ENCODE measurements around the gene CCT4.
"Not testable (repeated sequence)": the region's sequence is repeated elsewhere in the genome, so short reads cannot be mapped to it uniquely, and the experiment has no call there.

The CCT4 gene

DNA sequence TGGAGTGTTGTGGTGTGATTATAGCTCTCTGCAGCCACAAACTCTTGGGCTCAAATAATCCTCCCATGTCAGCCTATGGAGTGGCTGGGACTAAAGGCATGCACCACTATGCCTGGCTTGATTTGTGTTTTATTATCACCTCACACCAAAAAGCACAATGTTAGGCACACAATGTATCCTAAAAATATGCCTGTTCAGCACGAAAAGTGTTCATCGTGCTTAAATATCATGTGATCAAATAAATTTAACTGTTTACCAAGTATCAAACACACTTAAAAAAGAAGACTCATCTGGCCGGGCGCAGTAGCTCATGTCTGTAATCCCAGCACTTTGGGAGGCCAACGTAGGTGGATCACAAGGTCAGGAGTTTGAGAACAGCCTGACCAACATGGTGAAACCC lies 5.6 kb downstream of the CCT4 start:
- DNase-seq = no peak
- intact Hi-C loops (cut with DNase I) = no loop called here

DNA sequence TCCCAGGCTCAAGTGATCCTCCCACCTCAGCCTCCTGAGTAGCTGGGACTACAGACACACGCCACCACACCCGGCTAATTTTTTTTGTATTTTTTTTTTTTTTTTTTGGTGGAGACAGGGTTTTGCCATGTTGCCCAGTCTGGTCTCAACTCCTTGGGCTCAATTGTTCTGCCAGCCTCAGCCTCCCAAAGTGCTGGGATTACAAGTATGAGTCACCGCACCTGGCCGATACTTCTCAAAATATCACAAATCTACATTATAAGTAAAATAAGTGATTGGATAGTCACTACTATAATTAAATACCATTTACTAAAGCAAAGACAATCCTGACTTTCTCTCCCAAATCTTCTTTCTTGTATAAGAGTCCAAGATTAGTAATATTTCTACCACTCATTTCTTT lies 9.1 kb downstream of the CCT4 start:
- intact Hi-C loops (cut with DNase I) = not testable (repeated sequence)

DNA sequence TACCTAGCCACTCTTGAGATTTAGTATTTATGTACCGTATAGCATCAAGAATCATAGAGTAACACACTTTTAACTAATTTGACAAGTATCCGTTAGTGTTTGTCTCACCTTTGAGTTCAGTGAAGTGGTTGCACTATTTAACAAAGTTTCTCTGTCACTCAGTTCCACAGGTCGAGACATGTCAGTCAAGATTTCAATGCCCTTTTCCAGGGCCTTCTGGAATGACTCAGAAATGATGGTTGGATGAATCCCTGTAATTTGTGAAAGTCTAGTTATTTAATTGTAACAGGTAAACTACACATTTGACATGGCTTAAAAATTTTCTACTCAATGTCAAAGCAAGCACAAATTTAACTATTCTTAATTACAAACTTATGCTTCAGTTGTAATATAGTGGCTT lies 9.7 kb downstream of the CCT4 start:
- intact Hi-C loops (cut with DNase I) = no loop called here
- DNase-seq = no peak

More for the DNA sequence above, 9.1 kb downstream of the CCT4 start:
- not testable (repeated sequence) for DNase-seq

GRCh38 chr2:61877571-61878245 lies 10.7 kb downstream of the CCT4 start:
- intact Hi-C loops (cut with DNase I) = no loop called here

GRCh38 chr2:61876400-61876799 lies 12.1 kb downstream of the CCT4 start:
- intact Hi-C loops (cut with DNase I) = no loop called here

More at GRCh38 chr2:61877571-61878245, 10.7 kb downstream of the CCT4 start:
- no peak for DNase-seq

GRCh38 chr2:61866482-61867089 lies 21.9 kb downstream of the CCT4 start:
- DNase-seq; intact Hi-C loops (cut with DNase I): not testable (repeated sequence)

More at GRCh38 chr2:61876400-61876799, 12.1 kb downstream of the CCT4 start:
- no peak for DNase-seq

- intact Hi-C loops (cut with DNase I) = no loop called here
- no peak for DNase-seq
Measured at GRCh38 chr2:61862085-61862484, 26.4 kb downstream of the CCT4 start.

- intact Hi-C loops (cut with DNase I) = loop anchor here (10.0 kb wide), 2 partner anchors 92 to 322 kb away; partner anchors contain the start of gene XPO1
- no peak for DNase-seq
Measured at GRCh38 chr2:61857224-61857623, 31.2 kb downstream of the CCT4 start.

DNA sequence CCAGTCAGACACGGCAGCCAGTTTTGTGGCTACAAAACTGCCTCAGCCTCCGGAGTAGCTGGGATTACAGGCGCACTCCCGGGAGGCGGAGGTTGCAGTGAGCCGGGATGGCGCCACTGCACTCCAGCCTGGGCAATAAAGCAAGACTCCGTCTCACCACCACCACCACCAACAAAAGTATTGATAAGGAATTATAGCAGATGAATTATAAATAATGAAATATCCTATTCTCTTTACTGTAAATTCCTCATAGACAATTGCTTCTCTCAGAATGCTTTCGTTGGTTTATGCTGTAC lies 33.2 kb downstream of the CCT4 start:
- intact Hi-C loops (cut with DNase I) = loop anchor here (2.0 to 10.0 kb wide), 3 partner anchors 34 to 320 kb away; partner anchors contain the start of genes CCT4 and XPO1
- DNase-seq = peak in 7 of 10 donors; percentile 16 to 91 (median 51)

DNA sequence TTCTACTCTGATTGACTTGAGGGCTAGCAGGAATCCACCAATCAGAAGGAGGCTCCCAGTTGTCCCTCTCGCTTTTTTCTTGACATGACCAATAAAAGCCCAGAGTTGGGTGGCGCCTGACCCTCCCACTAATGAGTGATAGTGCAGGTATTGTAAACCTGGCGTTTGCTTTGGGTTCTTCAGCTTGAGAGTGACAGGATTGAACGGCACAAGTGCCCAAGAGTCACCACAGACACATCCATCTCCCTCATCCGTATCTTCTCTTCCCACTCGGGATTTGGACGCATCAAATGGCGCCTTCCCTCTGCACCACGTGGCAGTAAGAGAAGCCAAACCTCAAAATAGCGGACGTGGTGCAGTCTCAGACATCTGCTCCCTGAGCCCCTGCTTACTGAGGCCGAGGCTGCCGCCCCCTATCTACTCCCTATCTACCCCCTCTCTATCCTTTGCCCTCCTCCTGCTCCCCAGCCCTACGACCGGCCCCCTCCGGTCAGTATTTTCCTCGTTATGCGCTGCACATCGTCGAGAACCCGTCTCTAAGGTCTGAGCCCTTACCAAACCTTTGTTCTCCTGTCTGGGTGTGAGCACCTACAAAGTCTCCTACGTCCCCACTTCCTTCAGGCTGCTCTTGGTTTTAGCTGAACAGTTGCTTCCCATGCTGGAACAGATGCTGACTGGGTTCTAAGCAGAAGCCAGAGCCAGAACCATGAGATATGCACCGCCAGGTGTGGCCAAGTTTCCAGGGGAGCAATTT lies 33.7 kb downstream of the CCT4 start:
- intact Hi-C loops (cut with DNase I) = loop anchor here (2.0 to 10.0 kb wide), 4 partner anchors 34 to 320 kb away; partner anchors contain the start of genes CCT4 and XPO1
- DNase-seq = peak in 8 of 10 donors; percentile 80 to 98 (median 89)

GRCh38 chr2:61853847-61854563 lies 34.5 kb downstream of the CCT4 start, which contains the start of gene FAM161A:
Gene FAM161A, minus strand, starts transcription at chr2:61854060. Its CDS starts 19 bp downstream, at chr2:61854041.
- intact Hi-C loops (cut with DNase I) = loop anchor here (2.0 to 10.0 kb wide), 4 partner anchors 35 to 319 kb away; partner anchors contain the start of genes CCT4 and XPO1
- peak; percentile 86 to 99 (median 88) for DNase-seq

DNA sequence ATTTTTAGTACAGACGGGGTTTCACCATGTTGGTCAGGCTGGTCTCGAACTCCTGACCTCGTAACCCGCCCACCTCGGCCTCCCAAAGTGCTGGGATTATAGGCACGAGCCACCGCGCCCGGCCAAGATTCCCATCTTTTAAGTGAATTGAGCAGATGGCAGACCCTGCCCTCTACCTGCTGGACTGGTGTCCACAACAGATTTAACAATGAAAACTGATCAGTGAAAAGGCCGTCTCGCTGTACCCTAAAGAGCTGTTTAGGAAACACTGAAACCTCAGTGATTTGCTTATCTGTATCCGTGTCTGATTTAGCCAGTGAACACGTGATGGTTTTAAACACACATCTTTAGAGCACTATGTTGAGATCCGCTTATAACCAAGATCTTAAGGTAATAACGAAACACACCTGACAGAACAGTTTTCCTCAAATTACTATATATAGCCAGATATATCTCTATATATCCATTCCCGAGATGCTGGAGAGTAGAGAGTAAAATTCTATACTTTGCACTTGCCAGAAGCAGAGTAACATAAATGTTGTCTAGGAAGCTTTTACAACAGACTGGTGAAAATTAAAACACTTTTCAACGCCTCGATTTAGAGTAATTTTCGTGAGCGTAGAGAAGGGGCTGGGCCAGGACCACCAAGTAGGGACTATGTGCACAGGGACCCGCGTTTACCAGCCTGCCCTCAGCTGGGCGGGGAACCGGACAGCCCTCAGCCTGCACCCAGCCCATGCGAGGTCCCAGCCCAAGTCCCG lies 35.2 kb downstream of the CCT4 start:
- peak in 2 of 10 donors; percentile 66 to 95 for DNase-seq
- intact Hi-C loops (cut with DNase I) = loop anchor here (5.0 to 10.0 kb wide), 3 partner anchors 88 to 318 kb away; partner anchors contain the start of gene XPO1

GRCh38 chr2:61851270-61851669 lies 37.2 kb downstream of the CCT4 start:
- intact Hi-C loops (cut with DNase I) = loop anchor here (5.0 to 10.0 kb wide), 3 partner anchors 86 to 316 kb away; partner anchors contain the start of gene XPO1
- not testable (repeated sequence) for DNase-seq

DNA sequence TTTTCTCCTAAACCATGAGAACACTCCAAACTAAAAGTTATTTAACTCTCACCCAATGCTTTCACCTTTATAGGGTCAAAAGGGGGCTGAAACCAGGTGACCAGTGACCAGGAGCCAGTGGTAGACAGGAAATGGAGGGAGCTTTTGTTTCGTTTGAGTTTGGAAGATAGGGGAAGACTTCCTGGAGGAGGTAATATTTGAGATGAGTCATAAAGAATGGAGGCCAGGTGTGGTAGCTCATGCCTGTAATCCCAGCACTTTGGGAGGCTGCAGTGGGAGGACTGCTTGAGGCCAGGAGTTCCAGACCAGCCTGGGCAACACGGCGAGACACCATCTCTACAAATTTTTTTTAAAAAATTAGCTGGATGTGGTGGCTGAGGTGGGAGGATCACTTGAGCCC lies 43.1 kb downstream of the CCT4 start:
- intact Hi-C loops (cut with DNase I) = no loop called here
- no peak for DNase-seq

- intact Hi-C loops (cut with DNase I) = no loop called here
Measured at GRCh38 chr2:61841286-61841685, 47.2 kb downstream of the CCT4 start.

GRCh38 chr2:61834893-61835292 lies 53.6 kb downstream of the CCT4 start:
- intact Hi-C loops (cut with DNase I) = no loop called here
- no peak for DNase-seq

More at GRCh38 chr2:61841286-61841685, 47.2 kb downstream of the CCT4 start:
- no peak for DNase-seq

DNA sequence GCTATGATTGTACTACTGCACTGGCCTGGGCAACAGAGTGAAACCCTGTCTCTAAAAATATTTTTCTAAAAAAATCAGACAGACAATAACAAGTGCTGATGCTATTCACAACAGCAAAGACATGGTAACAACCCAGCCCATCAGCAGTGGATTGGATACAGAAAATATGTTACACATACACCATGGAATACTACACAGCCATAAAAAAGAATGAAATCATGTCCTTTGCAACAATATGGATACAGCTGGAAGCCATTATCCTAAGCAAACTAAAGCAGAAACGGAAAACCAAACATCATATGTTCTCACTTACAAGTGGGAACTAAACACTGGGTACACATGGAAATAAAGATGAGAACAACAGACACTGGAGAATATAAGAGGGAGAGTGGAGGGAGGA lies 54.5 kb downstream of the CCT4 start:
- DNase-seq = no peak
- intact Hi-C loops (cut with DNase I) = no loop called here

- DNase-seq = no peak
- intact Hi-C loops (cut with DNase I) = no loop called here
Measured at GRCh38 chr2:61832183-61832841, 56.1 kb downstream of the CCT4 start.

DNA sequence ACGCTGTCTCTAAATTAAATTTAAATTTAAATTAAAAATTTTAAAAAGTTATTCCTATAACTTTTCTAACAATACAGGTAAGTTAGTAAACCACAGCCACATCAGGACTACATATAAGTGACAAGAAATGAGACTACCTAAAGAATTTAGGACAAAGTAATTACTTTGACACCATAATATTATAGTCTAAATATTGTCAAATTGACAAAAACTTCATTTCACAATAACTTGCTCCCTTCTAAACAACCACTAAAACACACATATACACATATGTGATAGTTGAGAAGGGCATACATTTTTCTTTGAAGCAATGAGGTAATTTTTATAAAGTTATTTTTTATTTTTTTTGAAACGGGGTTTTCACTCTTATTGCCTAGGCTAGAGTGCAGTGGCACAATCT lies 66.2 kb downstream of the CCT4 start:
- no peak for DNase-seq
- intact Hi-C loops (cut with DNase I) = no loop called here
